ENCODE data around the gene RELT. TPM values are rescaled to one million over a fixed set of nuclear protein-coding genes. Genes with fewer than 3 reads are reported as not detected.

Gene RELT
- total RNA-seq, 1 donor from 2014 or later: 20.9 TPM

DNA sequence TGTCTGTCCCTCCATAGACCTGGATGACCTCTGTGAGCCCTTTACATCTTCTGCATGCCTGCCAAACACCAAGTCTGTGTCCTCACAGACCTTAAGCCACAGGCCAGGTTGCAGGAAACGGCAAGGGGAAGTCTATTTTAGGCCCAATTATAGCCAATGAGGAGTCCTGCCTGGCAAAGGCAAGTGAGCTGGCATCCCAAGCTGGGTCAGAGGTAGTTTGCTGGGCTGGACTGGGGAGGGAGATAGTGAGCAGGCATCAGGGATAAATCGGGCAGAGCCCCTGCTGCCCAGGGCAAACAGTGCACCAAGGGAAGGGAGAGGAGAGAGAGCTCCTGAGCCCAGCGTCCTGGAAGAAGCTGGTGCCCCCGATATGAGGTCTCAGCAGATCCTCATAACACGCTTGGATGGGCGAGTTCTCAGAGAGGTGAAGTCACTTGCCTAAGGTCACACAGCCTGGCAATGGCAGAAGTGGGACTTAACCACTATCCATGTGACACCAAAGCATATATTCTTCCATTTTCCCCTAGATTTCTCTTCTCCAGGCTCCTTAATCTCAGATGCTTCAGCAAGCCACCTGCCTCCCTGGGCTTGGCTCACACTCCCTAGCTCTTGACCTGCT, 3.7 kb upstream of the RELT start:
- no peaks in the 10 kb centered on the region for H3K9me3 Mint-ChIP-seq
- H3K4me1 Mint-ChIP-seq: peaks cover 17% of the 10 kb centered on the region
- H3K27me3 Mint-ChIP-seq (ENCODE audit: low read depth): no peaks in the 10 kb centered on the region
- H3K4me3 Mint-ChIP-seq: peak overlapping the region; percentile 49
- no peak for DNase-seq (ENCODE audit: low read depth, low spot score)
- H3K27ac Mint-ChIP-seq (ENCODE audit: unreplicated experiment): no peak overlapping the region
- TF ChIP-seq, protein P1, sequence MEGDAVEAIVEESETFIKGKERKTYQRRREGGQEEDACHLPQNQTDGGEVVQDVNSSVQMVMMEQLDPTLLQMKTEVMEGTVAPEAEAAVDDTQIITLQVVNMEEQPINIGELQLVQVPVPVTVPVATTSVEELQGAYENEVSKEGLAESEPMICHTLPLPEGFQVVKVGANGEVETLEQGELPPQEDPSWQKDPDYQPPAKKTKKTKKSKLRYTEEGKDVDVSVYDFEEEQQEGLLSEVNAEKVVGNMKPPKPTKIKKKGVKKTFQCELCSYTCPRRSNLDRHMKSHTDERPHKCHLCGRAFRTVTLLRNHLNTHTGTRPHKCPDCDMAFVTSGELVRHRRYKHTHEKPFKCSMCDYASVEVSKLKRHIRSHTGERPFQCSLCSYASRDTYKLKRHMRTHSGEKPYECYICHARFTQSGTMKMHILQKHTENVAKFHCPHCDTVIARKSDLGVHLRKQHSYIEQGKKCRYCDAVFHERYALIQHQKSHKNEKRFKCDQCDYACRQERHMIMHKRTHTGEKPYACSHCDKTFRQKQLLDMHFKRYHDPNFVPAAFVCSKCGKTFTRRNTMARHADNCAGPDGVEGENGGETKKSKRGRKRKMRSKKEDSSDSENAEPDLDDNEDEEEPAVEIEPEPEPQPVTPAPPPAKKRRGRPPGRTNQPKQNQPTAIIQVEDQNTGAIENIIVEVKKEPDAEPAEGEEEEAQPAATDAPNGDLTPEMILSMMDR (conservative IDR thresholded peaks at IDR 0.05): no peak
- no peaks in the 10 kb centered on the region for H3K36me3 Mint-ChIP-seq (ENCODE audit: low read depth)

DNA sequence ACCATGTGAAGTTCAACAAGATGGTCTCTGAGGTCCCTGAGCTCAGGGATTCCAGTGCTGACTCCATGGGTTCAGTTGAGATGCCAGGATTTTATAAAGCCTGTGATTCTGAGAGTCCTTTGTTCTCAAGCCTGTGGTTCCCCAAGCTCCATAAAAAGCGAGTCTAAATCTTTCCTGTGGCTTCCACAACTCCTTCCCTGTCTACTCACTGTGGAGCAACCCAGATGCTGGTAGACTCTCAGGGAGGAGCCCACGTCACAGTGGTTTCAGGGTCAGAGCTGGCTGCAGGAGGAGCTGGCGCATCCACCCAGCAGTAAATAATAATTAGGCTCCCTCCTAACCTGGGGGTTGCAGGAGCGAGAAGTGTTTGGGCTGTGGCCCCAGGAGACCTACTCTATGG, 2.0 kb upstream of the RELT start:
- Mint-ChIP-seq H3K9me3 (no peaks in the 10 kb centered on the region), H3K36me3 (ENCODE audit: low read depth) (no peaks in the 10 kb centered on the region), H3K4me3 (peak overlapping the region; percentile 74), H3K4me1 (peaks cover 28% of the 10 kb centered on the region), H3K27ac (ENCODE audit: unreplicated experiment) (no peak overlapping the region), H3K27me3 (ENCODE audit: low read depth) (no peaks in the 10 kb centered on the region)
- TF ChIP-seq, protein P1 (conservative IDR thresholded peaks at IDR 0.05): no peak
- DNase-seq (ENCODE audit: low read depth, low spot score): no peak

DNA sequence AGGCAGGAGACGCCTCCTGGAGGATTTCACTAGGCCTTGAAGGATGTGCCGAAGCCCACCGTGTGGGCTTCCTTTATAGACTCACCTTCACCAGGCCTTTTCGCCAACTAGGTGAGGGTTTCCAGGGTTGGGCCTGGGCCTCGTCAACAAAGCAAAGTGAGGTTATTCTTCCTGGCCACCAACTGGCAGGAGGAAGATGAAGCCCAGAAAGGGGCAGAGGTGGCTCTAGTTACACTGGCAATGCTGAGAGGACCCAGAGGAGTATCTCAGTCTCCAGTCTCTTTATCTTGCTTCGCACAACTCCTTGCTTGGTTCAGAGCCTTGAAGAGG, 404 bp upstream of the RELT start:
- H3K4me3 Mint-ChIP-seq: peak overlapping the region; percentile 90
- DNase-seq (ENCODE audit: low read depth, low spot score): no peak
- H3K36me3 Mint-ChIP-seq (ENCODE audit: low read depth): no peaks in the 10 kb centered on the region
- no peaks in the 10 kb centered on the region for H3K27me3 Mint-ChIP-seq (ENCODE audit: low read depth)
- H3K4me1 Mint-ChIP-seq: peaks cover 28% of the 10 kb centered on the region
- H3K9me3 Mint-ChIP-seq: no peaks in the 10 kb centered on the region
- no peak overlapping the region for H3K27ac Mint-ChIP-seq (ENCODE audit: unreplicated experiment)
- TF ChIP-seq, protein P1 (conservative IDR thresholded peaks at IDR 0.05): no peak

DNA sequence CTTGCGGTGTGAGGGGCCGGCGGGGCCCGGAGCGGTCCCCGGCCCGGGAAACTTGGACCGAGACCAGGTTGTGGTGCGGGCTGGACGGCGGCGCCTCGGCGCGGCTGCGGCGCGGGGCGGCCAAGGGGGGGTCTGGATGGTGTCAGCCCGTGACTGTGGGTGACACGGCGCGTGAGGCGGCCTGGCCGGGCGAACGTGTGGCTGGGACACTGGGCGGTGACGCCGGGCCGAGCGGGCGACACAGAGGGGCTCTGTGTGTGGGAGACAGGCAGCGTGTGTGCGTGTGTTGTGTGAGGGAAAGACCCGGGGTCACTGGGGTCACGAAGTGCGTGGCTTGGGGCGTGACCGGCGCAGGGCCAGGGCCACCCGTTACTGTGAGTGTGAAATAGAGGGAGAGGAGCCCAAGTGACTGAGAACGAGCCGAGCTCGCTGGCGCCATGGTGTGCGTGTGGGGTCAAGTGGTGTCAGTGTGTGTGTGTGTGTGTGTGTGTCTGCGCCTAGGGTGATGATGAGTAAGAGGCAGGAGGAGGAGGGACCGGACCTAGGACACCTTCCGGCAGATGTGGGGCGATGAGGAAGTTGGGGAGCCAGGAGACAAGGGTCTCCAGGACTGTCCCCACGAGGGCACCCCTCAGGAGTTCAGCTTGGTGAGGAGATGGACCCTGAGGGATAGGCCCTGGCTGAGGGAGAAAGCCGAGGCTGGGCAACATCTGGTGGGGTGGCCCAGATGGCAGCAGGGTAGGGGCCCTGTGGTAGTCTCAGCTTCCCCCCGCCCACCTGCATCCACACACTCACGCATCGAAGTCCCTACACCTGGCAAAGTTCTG, 817 bp downstream of the RELT start:
- peak overlapping the region; percentile 95 for H3K27ac Mint-ChIP-seq (ENCODE audit: unreplicated experiment)
- peak overlapping the region; percentile 93 for H3K4me3 Mint-ChIP-seq
- no peaks in the 10 kb centered on the region for H3K9me3 Mint-ChIP-seq
- DNase-seq (ENCODE audit: low read depth, low spot score): peak; percentile 48
- peaks cover 28% of the 10 kb centered on the region for H3K4me1 Mint-ChIP-seq
- no peaks in the 10 kb centered on the region for H3K36me3 Mint-ChIP-seq (ENCODE audit: low read depth)
- no peaks in the 10 kb centered on the region for H3K27me3 Mint-ChIP-seq (ENCODE audit: low read depth)
- TF ChIP-seq, protein P1 (conservative IDR thresholded peaks at IDR 0.05): no peak

DNA sequence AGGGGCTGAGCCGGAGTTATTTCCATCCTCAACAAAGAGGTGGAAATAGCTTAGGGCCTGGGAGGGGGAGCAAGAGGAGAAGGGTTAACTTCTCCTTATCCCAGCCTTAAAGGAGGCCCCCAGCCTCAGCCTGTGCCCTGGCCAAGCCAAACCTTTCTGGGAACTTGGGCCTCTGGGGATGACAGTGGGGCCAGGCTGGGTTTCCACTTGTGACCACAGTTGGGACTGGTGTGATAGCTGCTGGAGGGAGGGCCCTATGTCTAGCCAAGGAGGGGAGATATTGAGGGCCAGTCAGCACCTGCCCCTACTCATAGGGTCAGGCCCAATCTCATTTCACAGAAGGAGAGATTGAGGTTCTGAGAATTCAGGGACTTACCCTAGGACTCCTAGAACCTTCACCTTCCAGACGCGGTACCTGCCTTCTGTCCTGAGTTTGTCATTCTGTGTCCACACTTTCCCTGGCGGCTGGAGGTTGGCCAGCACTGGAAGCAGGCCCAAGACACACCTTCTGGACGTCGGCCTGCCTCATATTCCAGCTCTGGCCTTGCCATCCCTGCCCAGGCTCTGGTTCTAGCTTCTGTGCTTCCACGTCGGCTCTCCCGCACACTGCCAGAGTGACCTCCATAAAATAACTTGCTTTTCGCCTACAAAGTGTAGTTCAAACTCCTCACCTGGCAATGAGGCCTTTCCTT, 3.1 kb downstream of the RELT start:
- Mint-ChIP-seq H3K4me1 (peaks cover 33% of the 10 kb centered on the region), H3K9me3 (no peaks in the 10 kb centered on the region), H3K27me3 (ENCODE audit: low read depth) (no peaks in the 10 kb centered on the region), H3K36me3 (ENCODE audit: low read depth) (no peaks in the 10 kb centered on the region), H3K27ac (ENCODE audit: unreplicated experiment) (no peak overlapping the region), H3K4me3 (peak overlapping the region; percentile 93)
- no peak for DNase-seq (ENCODE audit: low read depth, low spot score)
- TF ChIP-seq, protein P1 (conservative IDR thresholded peaks at IDR 0.05): no peak

Measured in neural crest cell (in vitro differentiated cells).